Measurements from ENCODE around the gene BABAM1.
A peak's percentile ranks its signal among the peaks of the same experiment; 100 is the strongest.

The BABAM1 gene

GRCh38 chr19:17243211-17243829 lies 23.9 kb upstream of the BABAM1 start:
- DNase-seq (ENCODE audit: low spot score) = peak; percentile 71

DNA sequence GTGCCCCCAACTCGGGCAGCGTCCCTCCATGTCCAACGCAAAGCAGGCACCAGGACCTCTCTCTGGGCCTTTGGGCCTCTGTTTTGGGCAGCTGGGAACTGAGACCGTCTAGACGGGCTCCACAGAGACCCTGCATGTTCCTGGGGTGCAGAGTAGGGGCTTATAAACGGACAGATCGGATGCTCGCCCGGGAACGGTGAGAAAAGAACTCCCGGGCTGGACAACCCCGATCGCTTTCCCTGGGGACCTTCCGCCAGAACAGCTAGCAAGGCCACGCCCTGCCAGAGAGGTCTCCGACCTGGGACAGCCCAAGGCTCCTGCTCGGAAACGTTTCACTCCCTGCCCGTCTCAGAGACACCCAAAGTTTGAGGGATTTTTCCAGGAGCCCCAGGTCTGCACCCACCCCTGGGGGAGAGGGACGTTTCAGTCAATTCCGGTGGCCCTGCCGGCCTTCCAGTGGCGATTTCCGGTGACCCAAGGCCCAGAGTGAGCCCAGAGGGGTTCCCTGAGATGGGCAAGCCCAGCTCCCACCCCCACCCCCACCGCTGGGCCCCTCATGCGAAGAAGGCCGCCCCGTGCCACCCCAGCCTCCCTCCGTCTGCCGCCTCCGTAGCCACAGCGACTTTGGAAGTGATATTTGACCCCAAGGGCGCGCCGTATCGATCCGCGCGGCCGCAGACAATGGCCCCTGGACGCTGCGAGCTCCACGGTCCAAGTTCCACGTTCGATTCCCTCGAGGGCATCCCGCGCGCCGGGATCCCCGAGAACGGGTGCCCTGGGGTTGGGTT lies 23.2 kb upstream of the BABAM1 start:
- DNase-seq (ENCODE audit: low spot score) = peak; percentile 82

- no peak for DNase-seq (ENCODE audit: low spot score)
Measured at GRCh38 chr19:17244618-17245534, 22.4 kb upstream of the BABAM1 start.

- peak; percentile 93 for DNase-seq (ENCODE audit: low spot score)
Measured at GRCh38 chr19:17245535-17245984, 21.7 kb upstream of the BABAM1 start, which contains the start of gene NR2F6. Gene NR2F6 (minus strand): TSS chr19:17245919. CDS start chr19:17245220, 699 bp downstream.

DNA sequence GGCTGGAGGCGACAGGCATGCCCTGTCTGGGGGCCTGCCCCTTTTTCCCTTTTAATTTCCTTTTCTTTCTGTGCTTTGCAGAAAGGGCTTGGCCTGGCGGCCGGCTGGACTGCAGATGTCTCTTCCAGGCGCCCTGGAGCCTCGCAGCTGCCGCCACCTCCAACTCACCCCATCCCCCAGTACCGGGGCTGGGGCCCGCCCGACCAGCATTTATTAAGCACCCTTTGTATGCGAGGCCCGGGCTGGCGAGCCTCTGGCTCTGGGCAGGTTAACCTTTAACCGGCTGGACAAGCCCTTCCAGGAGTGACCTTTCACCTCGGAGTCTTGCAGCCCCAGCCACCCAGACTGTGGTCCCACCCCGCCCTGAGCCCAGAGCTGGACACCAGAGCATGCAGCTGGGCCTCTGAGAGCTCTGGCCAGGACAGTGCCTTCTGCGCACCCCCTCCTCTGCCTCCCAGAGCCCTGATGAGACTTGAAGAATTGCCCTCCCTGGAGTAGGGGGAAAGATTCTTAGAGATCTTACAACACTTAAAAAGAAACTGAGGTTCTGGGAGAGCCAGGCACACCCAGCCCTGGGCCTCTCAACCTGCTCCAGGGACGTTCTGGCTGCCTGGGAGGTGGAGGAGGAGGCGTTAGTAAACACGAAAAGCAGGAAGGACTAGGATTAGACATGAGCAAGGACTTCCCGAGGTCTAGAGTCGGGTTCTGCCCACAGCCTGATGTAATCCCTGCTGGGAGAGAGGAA lies 20.4 kb upstream of the BABAM1 start:
- DNase-seq (ENCODE audit: low spot score) = peak; percentile 93

GRCh38 chr19:17248011-17248776 lies 19.0 kb upstream of the BABAM1 start:
- peak; percentile 86 for DNase-seq (ENCODE audit: low spot score)

DNA sequence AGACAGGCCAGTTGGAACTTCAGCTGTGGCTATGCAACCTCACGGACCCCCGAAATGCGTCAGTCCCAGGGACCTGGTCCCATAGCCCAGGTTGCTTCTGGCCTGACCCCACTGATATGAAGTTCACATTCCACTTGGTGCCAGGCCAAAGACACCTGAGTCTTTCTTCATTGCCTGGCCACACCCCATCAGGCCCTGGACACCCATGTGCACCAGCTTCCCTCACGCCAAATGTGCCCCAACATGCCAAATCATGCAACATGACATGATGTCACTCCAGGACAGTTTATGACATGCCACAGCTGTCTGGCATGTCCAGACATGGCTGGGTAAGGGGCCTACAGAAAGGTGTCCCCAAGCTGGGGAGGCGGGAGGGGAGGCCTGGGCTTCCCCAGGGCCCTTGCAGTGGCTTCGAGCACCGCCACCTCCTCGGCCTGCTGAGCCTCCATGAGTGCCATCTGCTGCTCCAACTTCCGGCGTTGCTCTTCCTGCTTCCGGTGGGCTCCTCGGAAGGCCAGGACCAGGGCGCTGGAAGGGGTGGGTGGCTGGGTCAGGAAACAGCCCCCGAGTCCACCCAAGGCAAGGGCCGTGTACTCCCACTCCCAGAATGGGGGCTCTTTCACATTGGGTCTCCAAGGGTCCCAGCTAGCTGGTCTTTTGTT lies 17.2 kb upstream of the BABAM1 start:
- DNase-seq (ENCODE audit: low spot score) = no peak

DNA sequence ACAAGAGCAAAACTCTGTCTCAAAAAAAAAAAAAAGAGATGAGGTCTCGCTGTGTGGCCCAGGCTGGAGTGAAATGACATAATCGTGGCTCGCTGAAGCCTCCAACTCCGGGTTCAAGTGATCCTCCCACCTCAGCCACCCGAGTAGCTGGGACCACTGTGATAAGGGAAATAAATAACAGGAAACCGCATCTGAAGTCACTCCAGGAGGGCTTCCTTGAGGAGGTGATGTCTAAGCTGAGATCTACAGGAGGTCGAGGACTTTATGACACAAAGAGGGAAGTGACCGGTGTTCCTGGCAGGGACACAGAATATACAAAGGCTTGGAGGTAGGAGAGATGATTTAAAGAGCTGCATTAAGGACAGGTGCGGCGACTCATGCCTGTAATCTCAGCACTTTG lies 12.6 kb upstream of the BABAM1 start:
- no peak for DNase-seq (ENCODE audit: low spot score)

DNA sequence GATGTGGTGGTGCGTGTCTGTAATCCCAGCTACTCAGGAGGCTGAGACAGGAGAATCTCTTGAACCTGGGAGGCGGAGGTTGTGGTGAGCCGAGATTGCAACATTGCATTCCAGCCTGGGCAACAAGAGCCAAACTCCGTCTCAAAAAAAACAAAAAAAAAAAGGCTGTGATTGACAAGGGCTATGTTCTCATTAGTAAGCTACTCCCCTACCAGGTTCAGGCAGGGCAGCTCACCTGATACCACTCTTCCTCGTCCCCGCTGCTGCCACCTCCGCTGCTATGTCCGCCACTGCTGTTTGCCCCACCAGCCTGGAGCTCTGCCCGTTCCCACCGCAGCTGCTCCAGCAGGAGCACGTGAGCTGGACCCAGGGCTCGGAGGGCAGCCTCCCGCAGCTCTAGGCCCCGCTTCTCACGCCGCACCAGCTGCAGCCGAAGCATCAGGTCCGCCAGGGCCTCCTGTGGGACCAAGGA lies 12.1 kb upstream of the BABAM1 start:
- DNase-seq (ENCODE audit: low spot score) = no peak

GRCh38 chr19:17256130-17256529 lies 11.1 kb upstream of the BABAM1 start:
- no peak for DNase-seq (ENCODE audit: low spot score)

GRCh38 chr19:17259118-17259780 lies 8.0 kb upstream of the BABAM1 start:
- DNase-seq (ENCODE audit: low spot score) = no peak

GRCh38 chr19:17259934-17260333 lies 7.3 kb upstream of the BABAM1 start:
- no peak for DNase-seq (ENCODE audit: low spot score)

DNA sequence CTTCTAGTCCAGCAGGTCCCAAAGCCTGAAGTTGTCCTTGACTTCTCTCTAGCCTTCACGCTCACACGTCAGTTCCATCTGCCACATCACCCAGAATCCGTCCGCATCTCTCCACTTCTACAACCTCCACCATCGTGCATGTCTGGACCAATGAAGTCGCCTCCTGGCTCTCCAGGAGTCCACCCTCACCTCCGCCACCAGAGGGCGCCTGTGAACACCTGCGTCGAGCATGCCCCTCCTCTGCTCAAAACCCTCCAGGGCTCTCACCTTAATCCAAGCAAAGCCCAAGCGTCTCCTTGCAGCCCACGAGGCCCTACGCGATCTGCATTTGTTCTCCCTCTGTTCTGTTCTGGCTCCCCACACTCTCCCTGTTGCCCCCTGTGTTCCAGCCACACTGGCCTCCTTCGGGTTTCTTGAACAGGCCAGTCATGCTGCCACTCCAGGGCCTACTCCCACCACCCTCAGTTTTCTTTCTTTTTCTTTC lies 6.4 kb upstream of the BABAM1 start:
- peak; percentile 98 for DNase-seq (ENCODE audit: low spot score)

DNA sequence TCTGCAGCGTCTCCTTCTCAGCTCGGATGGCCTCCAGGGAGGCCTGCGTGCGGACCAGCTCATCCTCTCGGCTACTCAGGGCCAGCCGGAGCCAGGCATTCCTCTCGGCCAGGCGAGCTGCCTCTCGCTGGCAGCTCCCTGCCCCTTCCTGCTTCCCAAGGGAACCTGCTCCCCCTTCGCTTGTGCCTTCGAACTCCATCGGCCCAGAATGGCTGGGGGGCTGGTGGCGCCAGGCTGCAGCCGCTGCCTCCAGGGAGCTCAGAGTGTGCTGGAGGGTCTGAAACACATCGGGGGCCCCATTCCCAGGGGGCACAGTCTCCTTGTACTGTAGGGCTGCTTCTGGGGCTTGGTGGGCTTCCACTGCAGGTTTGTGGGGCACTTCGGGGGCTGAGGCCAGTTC lies 4.7 kb upstream of the BABAM1 start:
- no peak for DNase-seq (ENCODE audit: low spot score)

DNA sequence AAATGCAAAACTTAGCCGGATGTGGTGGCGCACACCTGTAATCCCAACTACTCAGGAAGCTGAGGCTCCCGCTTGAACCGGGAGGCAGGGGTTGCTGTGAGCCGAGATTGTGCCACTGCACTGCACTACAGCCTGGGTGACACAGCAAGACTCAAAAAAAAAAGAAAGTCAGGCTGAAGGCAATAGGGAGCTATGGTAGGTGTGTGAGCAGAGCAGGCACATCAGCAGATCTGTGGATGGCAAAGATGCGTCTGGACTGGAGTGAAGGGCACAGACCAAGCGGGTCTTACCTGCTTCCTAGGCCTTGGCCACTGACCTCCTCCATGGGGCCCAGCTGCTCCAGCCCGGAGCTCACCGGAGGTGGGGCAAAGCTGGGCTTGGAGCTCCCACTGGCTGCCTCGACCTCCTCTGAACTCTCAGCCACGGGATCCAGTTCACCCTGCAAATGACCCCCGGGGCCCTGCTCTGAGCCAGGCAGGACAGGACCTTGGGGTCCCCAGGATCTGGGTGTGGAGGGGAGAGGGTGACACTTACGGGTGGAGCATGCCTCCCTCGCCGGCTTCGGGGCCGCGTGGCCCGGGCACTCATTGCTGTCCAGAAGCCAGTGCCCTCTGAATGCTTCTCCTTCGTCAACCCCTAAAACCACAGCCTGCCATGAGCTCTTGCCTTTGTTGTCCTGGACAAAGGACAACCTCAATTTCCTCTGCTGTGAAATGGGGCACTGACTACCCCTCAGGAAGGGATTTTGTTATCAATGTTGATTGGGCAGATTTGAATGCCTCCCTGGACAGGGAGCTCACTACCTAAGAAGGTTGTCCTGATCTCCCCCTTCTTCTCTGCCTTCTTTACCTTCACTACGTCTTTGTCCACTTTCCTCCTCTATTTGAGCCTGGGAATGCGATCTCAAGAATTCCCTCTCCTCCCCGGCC lies 3.3 kb upstream of the BABAM1 start:
- DNase-seq (ENCODE audit: low spot score) = no peak

- no peak for DNase-seq (ENCODE audit: low spot score)
Measured at GRCh38 chr19:17264641-17264979, 2.6 kb upstream of the BABAM1 start, which contains the start of gene USHBP1. Gene USHBP1 (minus strand): TSS chr19:17264745. CDS start chr19:17264299, 446 bp downstream.

GRCh38 chr19:17266026-17266425 lies 1.2 kb upstream of the BABAM1 start:
- no peak for DNase-seq (ENCODE audit: low spot score)

DNA sequence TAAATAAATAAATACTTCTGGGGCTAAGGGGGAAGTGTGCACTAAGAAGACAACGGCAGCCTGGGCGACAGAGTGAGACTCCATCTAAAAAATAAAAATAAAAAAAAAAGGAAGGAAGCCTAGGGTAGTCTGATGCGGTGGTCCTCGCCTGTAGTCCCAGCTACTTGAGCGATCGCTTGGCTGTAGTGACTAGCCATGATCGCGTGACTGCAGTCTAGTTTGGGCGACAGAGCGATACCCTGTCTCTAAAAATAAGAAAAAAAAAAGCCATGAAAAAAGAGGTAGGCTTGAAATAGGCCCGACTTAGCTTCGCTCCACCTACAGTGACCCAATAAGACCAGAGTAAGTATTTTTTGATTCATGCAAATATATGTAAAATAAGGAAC lies 661 bp upstream of the BABAM1 start:
- DNase-seq (ENCODE audit: low spot score) = no peak

Measured in HuH-7.5 (cell line).